ENCODE results near the gene GPR89A.
"Not testable (repeated sequence)": the region's sequence is repeated elsewhere in the genome, so short reads cannot be mapped to it uniquely, and the experiment has no call there.

GPR89A gene

GRCh38 chr1:145601593-145601992 is 6.2 kb upstream of the GPR89A start:
- Histone ChIP-seq H3K4me2 (ENCODE audit: low read length) (no peak overlapping the region), H3K9me3 (ENCODE audit: control insufficient read depth, insufficient read depth, low read length) (no peaks in the 10 kb centered on the region), H3K36me3 (ENCODE audit: control insufficient read depth, low read length) (no peaks in the 10 kb centered on the region), H3K4me3 (ENCODE audit: low read length) (no peak overlapping the region), H3K27me3 (ENCODE audit: control insufficient read depth, low read length) (no peaks in the 10 kb centered on the region; the same call in 1 of the 2 replicates), H3K9me2 (replicated peaks; ENCODE audit: control insufficient read depth, low read length) (no peaks in the 10 kb centered on the region), H4K20me1 (ENCODE audit: control insufficient read depth, insufficient read depth, low read depth, low read length) (no peaks in the 10 kb centered on the region), H3K4me1 (ENCODE audit: control insufficient read depth, low read length) (no peaks in the 10 kb centered on the region), H3F3A (ENCODE audit: control insufficient read depth, insufficient read depth) (no peaks in the 10 kb centered on the region), H3K79me2 (ENCODE audit: control insufficient read depth, low read length) (no peaks in the 10 kb centered on the region), H3K27ac (ENCODE audit: low read depth, low read length) (no peak overlapping the region)
- TF ChIP-seq, protein P1, sequence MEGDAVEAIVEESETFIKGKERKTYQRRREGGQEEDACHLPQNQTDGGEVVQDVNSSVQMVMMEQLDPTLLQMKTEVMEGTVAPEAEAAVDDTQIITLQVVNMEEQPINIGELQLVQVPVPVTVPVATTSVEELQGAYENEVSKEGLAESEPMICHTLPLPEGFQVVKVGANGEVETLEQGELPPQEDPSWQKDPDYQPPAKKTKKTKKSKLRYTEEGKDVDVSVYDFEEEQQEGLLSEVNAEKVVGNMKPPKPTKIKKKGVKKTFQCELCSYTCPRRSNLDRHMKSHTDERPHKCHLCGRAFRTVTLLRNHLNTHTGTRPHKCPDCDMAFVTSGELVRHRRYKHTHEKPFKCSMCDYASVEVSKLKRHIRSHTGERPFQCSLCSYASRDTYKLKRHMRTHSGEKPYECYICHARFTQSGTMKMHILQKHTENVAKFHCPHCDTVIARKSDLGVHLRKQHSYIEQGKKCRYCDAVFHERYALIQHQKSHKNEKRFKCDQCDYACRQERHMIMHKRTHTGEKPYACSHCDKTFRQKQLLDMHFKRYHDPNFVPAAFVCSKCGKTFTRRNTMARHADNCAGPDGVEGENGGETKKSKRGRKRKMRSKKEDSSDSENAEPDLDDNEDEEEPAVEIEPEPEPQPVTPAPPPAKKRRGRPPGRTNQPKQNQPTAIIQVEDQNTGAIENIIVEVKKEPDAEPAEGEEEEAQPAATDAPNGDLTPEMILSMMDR (IDR thresholded peaks at IDR 0.05; ENCODE audit: low read depth, low read length, poor library complexity, severe bottlenecking) = no peak
- no peak for TF ChIP-seq EZH2phosphoT487 (IDR thresholded peaks at IDR 0.05; ENCODE audit: borderline replicate concordance, low read length)

DNA sequence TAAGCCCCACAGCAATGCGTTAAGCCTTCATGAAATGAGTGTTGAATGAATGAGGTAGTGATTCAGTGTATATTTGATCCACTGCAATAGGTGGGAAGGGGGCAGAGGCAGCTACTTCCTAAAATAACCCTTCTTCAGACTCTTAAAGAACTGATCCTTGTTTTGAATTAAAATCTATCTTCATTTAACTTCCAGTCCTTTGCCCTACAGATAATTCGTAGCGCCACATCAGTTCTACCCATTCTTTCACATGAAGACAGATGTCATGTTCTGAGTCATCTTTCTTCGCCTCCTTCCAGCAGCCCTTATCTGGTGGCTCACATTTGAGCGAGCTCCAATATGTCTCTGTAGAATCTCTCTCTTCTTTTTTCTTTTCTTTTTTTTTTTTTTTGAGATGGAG is 948 bp upstream of the GPR89A start:
- H3K4me3 ChIP-seq (ENCODE audit: low read length); H3K36me3 ChIP-seq (ENCODE audit: control insufficient read depth, low read length): not testable (repeated sequence)

DNA sequence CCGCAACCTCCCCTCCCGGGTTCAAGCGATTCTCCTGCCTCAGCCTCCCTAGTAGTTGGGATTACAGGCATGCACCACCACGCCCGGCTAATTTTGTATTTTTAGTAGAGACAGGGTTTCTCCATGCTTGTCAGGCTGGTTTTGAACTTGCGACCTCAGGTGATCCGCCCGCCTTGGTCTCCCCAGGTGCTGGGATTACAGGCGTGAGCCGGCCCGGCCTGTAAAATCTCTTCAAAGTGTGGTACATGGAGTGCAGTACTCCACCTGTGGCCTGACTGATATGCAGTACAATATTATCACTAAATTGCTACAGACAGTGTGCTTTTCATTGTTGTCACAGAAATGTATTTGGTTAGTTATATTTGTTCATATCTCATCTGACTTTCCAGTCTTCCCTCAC is 499 bp upstream of the GPR89A start:
- H3K36me3 ChIP-seq (ENCODE audit: control insufficient read depth, low read length); H4K20me1 ChIP-seq (ENCODE audit: control insufficient read depth, insufficient read depth, low read depth, low read length); H3K4me2 ChIP-seq (ENCODE audit: low read length); H3K9me3 ChIP-seq (ENCODE audit: control insufficient read depth, insufficient read depth, low read length); H3K4me1 ChIP-seq (ENCODE audit: control insufficient read depth, low read length); H3K4me3 ChIP-seq (ENCODE audit: low read length); H3F3A ChIP-seq (ENCODE audit: control insufficient read depth, insufficient read depth); H3K27me3 ChIP-seq (ENCODE audit: control insufficient read depth, low read length); H3K9me2 ChIP-seq (replicated peaks; ENCODE audit: control insufficient read depth, low read length); H3K27ac ChIP-seq (ENCODE audit: low read depth, low read length): not testable (repeated sequence)
- peaks cover 30% of the 10 kb centered on the region for H3K79me2 ChIP-seq (ENCODE audit: control insufficient read depth, low read length)

More for the DNA sequence above, 948 bp upstream of the GPR89A start:
- H3K4me1 ChIP-seq (ENCODE audit: control insufficient read depth, low read length); H3K9me2 ChIP-seq (replicated peaks; ENCODE audit: control insufficient read depth, low read length); H3F3A ChIP-seq (ENCODE audit: control insufficient read depth, insufficient read depth); H3K27ac ChIP-seq (ENCODE audit: low read depth, low read length); H3K27me3 ChIP-seq (ENCODE audit: control insufficient read depth, low read length); H3K9me3 ChIP-seq (ENCODE audit: control insufficient read depth, insufficient read depth, low read length); H3K4me2 ChIP-seq (ENCODE audit: low read length); H4K20me1 ChIP-seq (ENCODE audit: control insufficient read depth, insufficient read depth, low read depth, low read length): not testable (repeated sequence)
- H3K79me2 ChIP-seq (ENCODE audit: control insufficient read depth, low read length) = peaks cover 27% of the 10 kb centered on the region

DNA sequence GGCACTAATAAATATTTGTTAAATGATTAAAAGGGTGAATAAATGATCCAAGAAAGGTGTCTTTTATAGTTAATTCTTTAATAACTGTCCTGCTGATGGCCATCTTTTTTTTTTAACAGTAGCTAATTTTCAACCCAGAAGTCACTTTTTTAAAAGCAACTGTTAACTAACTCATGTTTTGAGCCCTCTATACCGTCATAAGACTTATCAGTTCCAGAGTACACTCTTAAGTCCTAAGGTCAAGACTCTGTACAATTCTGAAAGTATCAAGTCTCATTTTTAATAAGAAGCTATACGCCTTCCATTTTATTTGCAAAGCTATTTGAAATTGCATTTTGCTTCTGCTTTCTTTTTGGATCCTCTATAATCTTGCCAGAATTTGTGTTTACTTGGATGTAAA is 3.0 kb downstream of the GPR89A start:
- H3K27me3 ChIP-seq (ENCODE audit: control insufficient read depth, low read length); H3K9me3 ChIP-seq (ENCODE audit: control insufficient read depth, insufficient read depth, low read length); H3K27ac ChIP-seq (ENCODE audit: low read depth, low read length); H3K4me3 ChIP-seq (ENCODE audit: low read length); H3K9me2 ChIP-seq (replicated peaks; ENCODE audit: control insufficient read depth, low read length); H3K36me3 ChIP-seq (ENCODE audit: control insufficient read depth, low read length); H3K4me2 ChIP-seq (ENCODE audit: low read length); H4K20me1 ChIP-seq (ENCODE audit: control insufficient read depth, insufficient read depth, low read depth, low read length); H3F3A ChIP-seq (ENCODE audit: control insufficient read depth, insufficient read depth); H3K4me1 ChIP-seq (ENCODE audit: control insufficient read depth, low read length): not testable (repeated sequence)
- peaks cover 30% of the 10 kb centered on the region for H3K79me2 ChIP-seq (ENCODE audit: control insufficient read depth, low read length)

GRCh38 chr1:145620073-145620472 is 12.3 kb downstream of the GPR89A start:
- H3K27ac ChIP-seq (ENCODE audit: low read depth, low read length); H3K36me3 ChIP-seq (ENCODE audit: control insufficient read depth, low read length); H3K4me1 ChIP-seq (ENCODE audit: control insufficient read depth, low read length); H3K27me3 ChIP-seq (ENCODE audit: control insufficient read depth, low read length); H3K4me3 ChIP-seq (ENCODE audit: low read length); H3F3A ChIP-seq (ENCODE audit: control insufficient read depth, insufficient read depth); H3K9me3 ChIP-seq (ENCODE audit: control insufficient read depth, insufficient read depth, low read length); H3K79me2 ChIP-seq (ENCODE audit: control insufficient read depth, low read length); H3K4me2 ChIP-seq (ENCODE audit: low read length); H3K9me2 ChIP-seq (replicated peaks; ENCODE audit: control insufficient read depth, low read length); H4K20me1 ChIP-seq (ENCODE audit: control insufficient read depth, insufficient read depth, low read depth, low read length): not testable (repeated sequence)

GRCh38 chr1:145622177-145622576 is 14.4 kb downstream of the GPR89A start:
- H3K9me3 ChIP-seq (ENCODE audit: control insufficient read depth, insufficient read depth, low read length); H3K4me3 ChIP-seq (ENCODE audit: low read length); H4K20me1 ChIP-seq (ENCODE audit: control insufficient read depth, insufficient read depth, low read depth, low read length); H3K9me2 ChIP-seq (replicated peaks; ENCODE audit: control insufficient read depth, low read length); H3K27me3 ChIP-seq (ENCODE audit: control insufficient read depth, low read length); H3K27ac ChIP-seq (ENCODE audit: low read depth, low read length); H3K4me2 ChIP-seq (ENCODE audit: low read length); H3K36me3 ChIP-seq (ENCODE audit: control insufficient read depth, low read length); H3F3A ChIP-seq (ENCODE audit: control insufficient read depth, insufficient read depth); H3K79me2 ChIP-seq (ENCODE audit: control insufficient read depth, low read length); H3K4me1 ChIP-seq (ENCODE audit: control insufficient read depth, low read length): not testable (repeated sequence)

GRCh38 chr1:145636237-145636636 is 28.4 kb downstream of the GPR89A start:
- H3K36me3 ChIP-seq (ENCODE audit: control insufficient read depth, low read length); H3F3A ChIP-seq (ENCODE audit: control insufficient read depth, insufficient read depth); H3K4me3 ChIP-seq (ENCODE audit: low read length); H3K9me3 ChIP-seq (ENCODE audit: control insufficient read depth, insufficient read depth, low read length); H3K4me1 ChIP-seq (ENCODE audit: control insufficient read depth, low read length); H3K27me3 ChIP-seq (ENCODE audit: control insufficient read depth, low read length); H3K79me2 ChIP-seq (ENCODE audit: control insufficient read depth, low read length); H3K4me2 ChIP-seq (ENCODE audit: low read length); H3K9me2 ChIP-seq (replicated peaks; ENCODE audit: control insufficient read depth, low read length); H4K20me1 ChIP-seq (ENCODE audit: control insufficient read depth, insufficient read depth, low read depth, low read length); H3K27ac ChIP-seq (ENCODE audit: low read depth, low read length): not testable (repeated sequence)

DNA sequence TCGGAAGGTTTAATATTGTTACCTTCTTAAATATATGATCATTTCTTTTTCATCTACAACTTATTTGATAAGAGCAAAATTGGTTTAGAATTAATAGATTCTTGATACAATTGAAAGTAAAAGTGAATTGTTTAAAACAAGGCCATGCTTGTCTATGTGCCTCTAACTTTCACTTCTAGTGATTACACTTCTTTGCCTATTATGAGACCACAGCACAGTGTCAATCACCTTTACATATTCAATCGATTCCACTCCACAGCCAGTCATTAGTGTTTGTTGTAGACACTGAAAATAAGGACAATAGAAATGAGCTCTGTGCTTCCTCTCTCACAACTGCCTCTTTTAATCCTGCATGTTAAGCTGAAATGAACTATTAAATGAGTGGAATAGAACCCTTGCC is 34.1 kb downstream of the GPR89A start:
- H3K79me2 ChIP-seq (ENCODE audit: control insufficient read depth, low read length); H3K27ac ChIP-seq (ENCODE audit: low read depth, low read length); H3K4me2 ChIP-seq (ENCODE audit: low read length); H3K4me1 ChIP-seq (ENCODE audit: control insufficient read depth, low read length); H4K20me1 ChIP-seq (ENCODE audit: control insufficient read depth, insufficient read depth, low read depth, low read length); H3K36me3 ChIP-seq (ENCODE audit: control insufficient read depth, low read length); H3K9me3 ChIP-seq (ENCODE audit: control insufficient read depth, insufficient read depth, low read length); H3K4me3 ChIP-seq (ENCODE audit: low read length); H3K9me2 ChIP-seq (replicated peaks; ENCODE audit: control insufficient read depth, low read length); H3F3A ChIP-seq (ENCODE audit: control insufficient read depth, insufficient read depth); H3K27me3 ChIP-seq (ENCODE audit: control insufficient read depth, low read length): not testable (repeated sequence)
